Renal pelvis (tissue), 12 donors: ENCODE results near the gene ALKBH4. TPM values are rescaled to one million over a fixed set of nuclear protein-coding genes. Genes with fewer than 3 reads are reported as not detected.
"Not testable (repeated sequence)": the region's sequence is repeated elsewhere in the genome, so short reads cannot be mapped to it uniquely, and the experiment has no call there.

ENCODE experiments used
- DNase-seq: peaks from one replicate; pipeline ENCODE4 v3.0.0-alpha.2; 2013
- long read RNA-seq, 16 experiments: transcript quantifications; one replicate each; lab custom pipeline, GENCODE V29; 2026
- polyA plus RNA-seq, 3 donors: library from polyadenylated mRNA; unstranded; fragments of 120-200 nt; gene quantifications; one replicate each; pipeline ENCODE4 v1.2.1, GENCODE V29; 2013; ENCODE audit not compliant: insufficient read length in 3 of 3

Gene ALKBH4, protein sequence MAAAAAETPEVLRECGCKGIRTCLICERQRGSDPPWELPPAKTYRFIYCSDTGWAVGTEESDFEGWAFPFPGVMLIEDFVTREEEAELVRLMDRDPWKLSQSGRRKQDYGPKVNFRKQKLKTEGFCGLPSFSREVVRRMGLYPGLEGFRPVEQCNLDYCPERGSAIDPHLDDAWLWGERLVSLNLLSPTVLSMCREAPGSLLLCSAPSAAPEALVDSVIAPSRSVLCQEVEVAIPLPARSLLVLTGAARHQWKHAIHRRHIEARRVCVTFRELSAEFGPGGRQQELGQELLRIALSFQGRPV
- 10 to 100 TPM; 13.4 to 16.3 (median 14.0) TPM for polyA plus RNA-seq
- long read RNA-seq, donor 1, transcript ALKBH4-201 (3 exons, 2,105 nt) = major isoform, 8 of 9 reads
- long read RNA-seq, donor 1, partial matches to known transcripts = 0 of 9 reads
- long read RNA-seq, donor 1, other reads (novel, unspliced or antisense) = 0 of 9 reads
- long read RNA-seq, donor 2, partial matches to known transcripts = 0 of 5 reads
- long read RNA-seq, donor 2, other reads (novel, unspliced or antisense) = 0 of 5 reads
- long read RNA-seq, donor 3, partial matches to known transcripts = 0 of 1 reads
- long read RNA-seq, donor 3, other reads (novel, unspliced or antisense) = 0 of 1 reads
- long read RNA-seq, donor 4, partial matches to known transcripts = 5 of 7 reads
- long read RNA-seq, donor 4, other reads (novel, unspliced or antisense) = 0 of 7 reads
- long read RNA-seq, donor 5, partial matches to known transcripts = 0 of 2 reads
- long read RNA-seq, donor 5, other reads (novel, unspliced or antisense) = 0 of 2 reads
- long read RNA-seq, donor 6, transcript ALKBH4-201 (3 exons, 2,105 nt) = major isoform, 11 of 18 reads
- long read RNA-seq, donor 6, partial matches to known transcripts = 7 of 18 reads
- long read RNA-seq, donor 6, other reads (novel, unspliced or antisense) = 0 of 18 reads
- long read RNA-seq, donor 7, transcript ALKBH4-201 (3 exons, 2,105 nt) = major isoform, 11 of 11 reads
- long read RNA-seq, donor 7, partial matches to known transcripts = 0 of 11 reads
- long read RNA-seq, donor 7, other reads (novel, unspliced or antisense) = 0 of 11 reads
- long read RNA-seq, donor 8, partial matches to known transcripts = 0 of 5 reads
- long read RNA-seq, donor 8, other reads (novel, unspliced or antisense) = 0 of 5 reads
- long read RNA-seq, donor 9, transcript ALKBH4-201 (3 exons, 2,105 nt) = major isoform, 7 of 8 reads
- long read RNA-seq, donor 9, partial matches to known transcripts = 0 of 8 reads
- long read RNA-seq, donor 9, other reads (novel, unspliced or antisense) = 0 of 8 reads
- long read RNA-seq, donor 10, partial matches to known transcripts = 0 of 5 reads
- long read RNA-seq, donor 10, other reads (novel, unspliced or antisense) = 0 of 5 reads
- long read RNA-seq, donor 11, transcript ALKBH4-201 (3 exons, 2,105 nt) = major isoform, 7 of 9 reads
- long read RNA-seq, donor 11, partial matches to known transcripts = 0 of 9 reads
- long read RNA-seq, donor 11, other reads (novel, unspliced or antisense) = 0 of 9 reads
- long read RNA-seq, donor 12, transcript ALKBH4-201 (3 exons, 2,105 nt) = major isoform, 9 of 9 reads
- long read RNA-seq, donor 12, partial matches to known transcripts = 0 of 9 reads
- long read RNA-seq, donor 12, other reads (novel, unspliced or antisense) = 0 of 9 reads
- long read RNA-seq, donor 13, partial matches to known transcripts = 0 of 5 reads
- long read RNA-seq, donor 13, other reads (novel, unspliced or antisense) = 0 of 5 reads
- long read RNA-seq, donor 14, transcript ALKBH4-201 (3 exons, 2,105 nt) = major isoform, 12 of 15 reads
- long read RNA-seq, donor 14, partial matches to known transcripts = 0 of 15 reads
- long read RNA-seq, donor 14, other reads (novel, unspliced or antisense) = 0 of 15 reads
- long read RNA-seq, donor 15, partial matches to known transcripts = 43 of 57 reads
- long read RNA-seq, donor 15, other reads (novel, unspliced or antisense) = 10 of 57 reads
- long read RNA-seq, donor 16, transcript ALKBH4-201 (3 exons, 2,105 nt) = major isoform, 6 of 14 reads
- long read RNA-seq, donor 16, partial matches to known transcripts = 8 of 14 reads
- long read RNA-seq, donor 16, other reads (novel, unspliced or antisense) = 0 of 14 reads

DNA sequence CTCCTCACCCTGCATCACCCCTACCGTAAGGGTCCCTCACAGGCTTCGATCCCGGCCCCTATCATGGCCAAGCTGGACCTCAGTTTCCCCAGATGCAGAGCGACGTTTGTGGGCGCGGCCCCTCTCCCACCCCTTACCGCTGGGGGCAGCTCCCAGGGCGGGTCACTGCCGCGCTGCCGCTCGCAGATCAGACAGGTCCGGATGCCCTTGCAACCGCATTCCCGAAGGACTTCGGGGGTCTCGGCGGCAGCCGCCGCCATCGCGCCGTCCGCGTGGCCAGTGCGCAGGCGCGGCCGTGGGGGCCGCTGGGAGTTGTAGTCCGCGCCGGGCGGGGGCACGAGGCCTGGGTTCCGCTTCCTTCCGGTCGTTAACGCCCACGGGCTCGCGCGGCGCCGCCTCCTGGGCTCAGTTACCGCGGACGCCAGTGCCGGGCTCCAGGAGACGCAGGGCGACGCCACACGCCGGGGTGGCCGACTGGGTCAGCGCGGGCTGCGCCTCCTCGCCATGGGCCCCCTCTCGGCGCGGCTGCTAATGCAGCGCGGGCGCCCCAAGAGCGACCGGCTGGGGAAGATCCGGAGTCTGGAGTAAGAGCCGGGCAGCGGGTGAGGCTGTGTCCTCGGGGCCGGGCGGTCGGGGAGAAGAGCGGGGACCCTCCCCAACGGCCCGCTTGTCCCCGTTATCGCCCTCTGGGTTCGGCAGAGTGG lies at the start of gene ALKBH4, which contains the start of gene LRWD1:
Gene ALKBH4, minus strand, starts transcription at position 287 of the 704 bp plus-strand sequence. Its CDS starts 27 bp downstream, at position 260.
Gene LRWD1, plus strand, starts transcription at position 408 of the 704 bp plus-strand sequence. Its CDS starts 97 bp downstream, at position 505.
- DNase-seq = peak; percentile 89

DNA sequence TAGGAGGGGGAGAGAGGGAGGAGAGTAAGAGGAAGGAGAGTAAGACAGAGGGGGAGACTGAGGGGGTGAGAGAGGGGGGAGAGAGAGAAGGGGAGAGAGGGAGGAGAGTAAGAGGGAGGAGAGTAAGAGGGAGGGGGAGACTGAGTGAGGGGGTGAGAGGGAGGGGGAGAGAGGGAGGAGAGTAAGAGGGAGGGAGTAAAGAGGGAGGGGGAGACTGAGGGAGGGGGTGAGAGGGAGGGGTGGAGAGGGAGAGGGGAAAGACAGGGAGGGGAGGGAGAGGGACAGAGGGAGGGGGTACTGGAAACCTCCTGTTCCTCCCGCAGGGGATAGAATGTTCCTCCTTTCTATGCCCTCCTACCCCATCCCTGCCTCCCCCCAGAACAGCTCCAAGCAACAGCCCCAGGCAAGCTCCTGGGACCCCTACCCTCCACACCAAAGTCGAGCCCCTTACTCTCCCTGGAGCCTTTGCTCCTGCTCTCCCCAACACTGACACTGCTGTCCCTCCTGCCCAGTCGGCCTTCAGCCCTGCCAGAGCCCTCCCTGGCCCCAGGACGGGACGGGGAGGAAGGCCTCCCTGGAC lies 48.1 kb upstream of the ALKBH4 start:
- DNase-seq = peak; percentile 93

DNA sequence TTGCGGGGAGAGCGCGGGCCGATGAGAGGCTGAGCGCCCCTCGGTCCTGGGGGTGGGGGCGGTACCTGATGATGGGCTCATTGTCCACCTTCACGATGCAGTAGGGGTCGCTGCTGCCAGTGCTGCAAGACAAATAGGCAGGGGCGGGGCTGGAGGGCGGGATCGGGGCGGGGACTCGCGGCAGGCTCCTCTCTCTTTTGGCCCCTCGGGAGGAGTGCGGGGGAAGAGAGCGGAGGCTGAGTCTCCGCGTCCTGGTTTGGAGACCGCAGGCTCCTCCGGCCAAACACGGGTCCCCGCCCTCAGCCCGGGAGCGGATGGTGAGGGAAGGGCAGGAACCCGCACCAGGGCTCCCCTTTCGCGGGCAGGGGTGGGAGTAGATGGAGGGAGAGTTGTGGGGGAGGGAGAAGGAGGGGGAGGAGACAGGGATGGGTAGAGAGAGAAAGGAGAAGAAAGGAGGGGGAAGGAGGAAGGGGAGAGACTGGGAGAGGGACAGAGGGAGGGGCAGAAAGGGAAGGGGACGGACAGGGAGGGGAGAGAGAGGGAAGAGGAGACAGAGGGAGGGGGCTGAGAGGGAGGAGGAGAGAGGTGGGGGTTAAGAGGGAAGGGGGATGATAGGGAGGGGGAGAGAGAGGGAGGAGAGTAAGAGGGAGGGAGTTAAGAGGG lies 47.3 kb upstream of the ALKBH4 start:
- DNase-seq = not testable (repeated sequence)

DNA sequence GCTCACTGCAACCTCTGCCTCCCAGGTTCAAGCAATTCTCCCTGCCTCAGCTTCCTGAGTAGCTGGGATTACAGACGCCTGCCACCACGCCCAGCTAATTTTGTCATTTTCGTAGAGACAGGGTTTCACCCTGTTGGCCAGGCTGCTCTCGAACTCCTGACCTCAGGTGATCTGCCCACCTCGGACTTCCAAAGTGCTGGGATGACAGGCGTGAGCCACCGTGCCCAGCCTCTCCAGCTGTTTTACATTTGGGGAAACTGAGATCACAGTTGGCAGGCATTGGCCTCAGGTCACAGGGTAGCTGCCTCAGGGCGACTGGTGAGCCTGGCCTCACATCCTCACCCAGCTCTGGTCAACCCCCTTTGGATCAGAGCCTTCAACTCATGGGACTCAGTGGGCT lies 45.9 kb upstream of the ALKBH4 start:
- not testable (repeated sequence) for DNase-seq

DNA sequence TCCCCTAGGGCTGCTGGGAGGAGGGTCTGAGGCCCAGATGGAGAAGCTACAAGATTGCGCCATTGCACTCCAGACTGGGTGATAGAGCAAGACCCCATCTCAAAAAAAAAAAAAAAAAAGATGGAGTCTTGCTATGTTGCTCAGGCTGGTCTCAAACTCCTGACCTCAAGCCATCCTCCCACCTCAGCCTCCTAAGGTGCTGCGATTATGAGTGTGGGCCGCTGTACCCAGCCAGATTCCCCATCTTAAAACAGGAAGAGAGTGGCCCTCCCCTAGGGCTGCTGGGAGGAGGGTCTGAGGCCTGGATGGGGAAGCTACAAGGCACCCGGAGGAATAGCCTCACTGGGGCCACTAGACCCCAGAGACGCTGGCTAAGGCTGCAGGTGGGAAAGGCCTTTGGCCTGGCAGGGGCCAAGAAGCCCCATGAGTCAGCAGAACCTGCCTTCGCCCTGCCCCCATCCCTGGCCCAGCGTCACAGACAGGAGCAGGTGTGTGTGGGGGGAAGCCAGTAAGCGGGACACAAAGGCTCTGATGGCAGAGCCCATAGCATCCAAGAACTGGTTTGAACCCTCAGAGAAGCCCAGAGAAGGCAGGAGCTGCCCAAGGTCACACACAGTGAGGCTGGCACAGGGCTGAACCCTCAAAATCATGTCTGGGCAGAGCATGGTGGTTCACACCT lies 42.9 kb upstream of the ALKBH4 start:
- DNase-seq = not testable (repeated sequence)

DNA sequence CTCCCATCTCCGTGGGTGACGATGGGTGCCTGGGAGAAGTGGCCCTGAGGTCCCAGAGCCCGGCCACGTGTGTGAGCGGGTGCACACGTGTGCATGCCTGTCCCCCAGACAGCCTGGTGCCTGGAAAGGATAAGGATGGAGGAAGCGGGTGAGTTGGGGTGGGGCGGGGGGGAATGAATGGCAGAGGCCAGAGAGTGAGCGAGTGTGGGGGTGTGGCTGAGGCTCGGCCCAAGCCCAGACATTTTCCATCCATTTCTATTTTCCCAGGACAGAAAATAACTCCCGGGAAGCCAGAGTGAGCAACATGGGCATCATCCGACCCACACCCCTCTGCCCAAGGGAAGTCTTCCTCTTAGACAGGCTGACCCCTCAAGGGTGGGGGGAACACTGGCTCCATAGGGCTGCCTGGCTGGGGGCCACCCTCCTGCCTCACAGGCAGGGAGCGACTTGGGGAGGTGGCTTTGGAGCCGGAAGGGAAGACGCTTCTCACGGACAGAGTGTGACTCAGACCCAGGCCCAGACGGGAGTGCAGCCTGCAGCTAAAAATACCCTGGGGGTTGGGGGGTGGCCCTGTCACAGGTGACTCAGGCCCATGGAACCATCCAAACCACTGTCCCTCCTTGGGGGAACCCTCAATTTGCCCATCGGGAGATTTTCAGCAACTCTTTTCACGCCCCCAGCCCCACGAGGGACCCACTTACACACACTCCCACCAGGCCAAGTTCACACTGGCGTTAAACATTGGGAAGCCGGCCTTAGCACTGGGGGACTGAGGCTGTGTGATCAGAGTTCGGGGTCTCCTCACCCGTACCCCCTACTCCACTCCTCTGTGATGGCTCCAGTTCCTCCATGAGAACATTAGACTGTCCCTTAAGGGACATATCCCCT lies 40.9 kb upstream of the ALKBH4 start:
- not testable (repeated sequence) for DNase-seq

DNA sequence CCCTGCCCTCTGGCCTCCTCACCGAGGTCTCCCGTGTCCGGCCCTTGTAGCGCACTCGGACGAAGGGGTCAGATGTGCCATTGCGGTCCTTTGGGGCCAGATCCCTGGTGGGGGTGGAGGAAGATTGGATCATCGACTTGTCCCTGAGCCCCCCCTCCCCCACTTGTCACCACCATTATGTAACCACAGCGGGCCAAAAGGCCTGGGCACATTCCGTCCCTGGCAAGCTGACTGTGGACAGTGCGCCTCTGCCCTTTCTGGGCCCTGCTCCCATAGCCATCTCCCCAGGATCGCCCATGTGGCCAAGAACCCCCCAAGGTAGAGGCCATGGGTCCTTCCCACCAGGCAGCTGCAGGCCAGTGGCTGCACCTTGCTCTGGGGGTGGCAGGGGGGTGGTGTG lies 38.5 kb upstream of the ALKBH4 start:
- DNase-seq = not testable (repeated sequence)

DNA sequence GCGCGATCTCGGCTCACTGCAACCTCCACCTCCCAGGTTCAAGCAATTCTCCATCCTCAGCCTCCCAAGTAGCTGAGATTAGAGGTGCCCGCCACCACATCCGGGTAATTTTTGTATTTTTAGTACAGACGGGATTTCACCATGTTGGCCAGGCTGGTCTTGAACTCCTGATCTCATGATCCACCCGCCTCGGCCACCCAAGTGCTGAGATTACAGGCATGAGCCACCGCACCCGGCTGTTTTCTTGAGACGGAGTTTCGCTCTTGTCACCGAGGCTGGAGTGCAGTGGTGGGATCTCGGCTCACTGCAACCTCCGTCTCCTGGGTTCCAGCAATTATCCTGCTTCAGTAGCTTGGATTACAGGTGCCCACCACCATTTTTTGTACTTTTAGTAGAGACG lies 33.7 kb upstream of the ALKBH4 start:
- DNase-seq = not testable (repeated sequence)

DNA sequence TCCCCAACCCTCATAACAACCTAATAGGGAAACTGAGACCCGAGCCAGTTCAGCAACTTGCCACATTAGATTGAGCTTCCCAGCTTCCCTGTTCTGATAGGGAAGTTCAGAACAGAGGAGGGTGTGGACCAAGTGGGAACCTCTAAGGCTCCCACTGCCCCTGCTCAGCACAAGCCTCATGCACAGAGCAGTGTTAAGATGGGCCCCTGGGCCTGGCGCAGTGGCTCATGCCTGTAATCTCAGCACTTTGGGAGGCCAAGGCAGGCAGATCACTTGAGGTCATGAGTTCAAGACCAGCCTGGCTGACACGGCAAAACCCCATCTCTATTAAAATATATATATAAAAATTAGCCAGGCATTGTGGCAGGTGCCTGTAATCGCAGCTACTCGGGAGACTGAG lies 32.6 kb upstream of the ALKBH4 start:
- not testable (repeated sequence) for DNase-seq

DNA sequence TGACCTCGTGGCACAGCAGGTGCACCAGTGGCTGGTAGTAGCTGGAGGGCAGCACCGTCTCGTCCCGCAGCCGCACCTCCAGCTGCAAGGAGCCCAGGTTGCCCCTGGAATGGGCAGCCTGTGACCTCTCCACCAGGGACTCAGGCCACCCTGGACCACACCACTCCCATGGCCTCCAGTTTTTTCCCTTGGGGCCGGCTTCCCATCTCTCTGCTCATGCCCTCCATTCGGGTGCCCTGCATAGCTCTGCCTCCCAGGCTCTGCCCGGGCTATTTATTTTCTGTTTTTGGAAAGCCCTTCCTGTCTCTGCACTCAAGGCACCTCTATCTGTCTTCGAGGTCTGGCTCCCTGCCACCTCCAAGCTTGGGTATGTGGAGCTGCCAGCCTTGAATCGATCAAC lies 32.2 kb upstream of the ALKBH4 start:
- not testable (repeated sequence) for DNase-seq

DNA sequence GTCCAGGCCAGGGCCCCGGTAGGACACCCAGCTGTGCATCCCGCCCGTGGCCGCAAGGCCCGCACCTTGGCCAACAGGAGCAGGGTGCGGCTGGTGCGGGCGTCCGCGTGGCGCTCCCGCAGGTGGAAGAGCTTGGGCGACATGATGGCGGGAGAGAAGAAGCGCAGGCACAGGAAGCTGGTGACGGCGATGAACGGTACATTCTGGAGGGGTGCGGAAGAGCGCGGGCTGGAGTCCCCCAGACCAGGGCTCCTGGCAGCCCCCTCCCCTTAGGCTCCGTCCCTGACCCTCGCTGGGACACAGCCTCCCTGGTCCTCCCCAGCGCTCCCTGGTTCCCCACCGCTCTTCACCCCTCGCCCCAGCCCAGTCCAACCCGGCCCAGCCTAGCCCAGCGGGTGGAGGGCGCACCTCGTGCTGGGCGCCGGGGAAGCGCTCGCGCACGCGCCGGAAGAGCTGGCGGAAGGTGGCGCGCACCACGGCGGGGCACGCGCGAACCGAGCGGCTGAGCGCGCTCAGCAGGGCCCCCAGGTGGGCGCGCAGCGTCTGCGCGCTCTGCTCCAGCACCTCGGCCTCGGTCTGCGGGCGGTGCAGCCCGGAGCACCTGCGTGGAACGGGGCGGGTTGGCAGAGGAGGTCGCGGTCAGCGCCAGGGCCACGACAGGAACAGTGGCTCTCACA lies 29.9 kb upstream of the ALKBH4 start:
- not testable (repeated sequence) for DNase-seq

DNA sequence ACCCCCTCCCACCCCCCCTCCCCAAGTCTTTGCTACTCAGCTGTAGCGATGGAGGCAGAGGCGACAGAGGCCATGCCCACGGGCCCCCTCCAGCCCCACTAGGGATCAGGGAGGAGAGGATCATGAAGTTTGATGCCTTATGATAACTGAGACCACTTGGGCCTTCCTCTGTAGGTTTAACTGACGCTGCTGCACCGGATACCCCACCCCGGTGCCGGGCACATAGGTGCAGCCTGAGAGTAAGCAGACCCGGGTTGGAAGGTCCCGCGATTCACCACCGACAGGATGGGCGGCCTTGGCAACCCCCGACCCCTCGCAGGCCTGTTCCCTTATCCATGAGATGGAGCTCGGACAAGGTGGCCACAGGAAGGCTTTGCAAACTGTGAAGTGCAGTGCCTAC lies 29.4 kb upstream of the ALKBH4 start:
- DNase-seq = not testable (repeated sequence)

DNA sequence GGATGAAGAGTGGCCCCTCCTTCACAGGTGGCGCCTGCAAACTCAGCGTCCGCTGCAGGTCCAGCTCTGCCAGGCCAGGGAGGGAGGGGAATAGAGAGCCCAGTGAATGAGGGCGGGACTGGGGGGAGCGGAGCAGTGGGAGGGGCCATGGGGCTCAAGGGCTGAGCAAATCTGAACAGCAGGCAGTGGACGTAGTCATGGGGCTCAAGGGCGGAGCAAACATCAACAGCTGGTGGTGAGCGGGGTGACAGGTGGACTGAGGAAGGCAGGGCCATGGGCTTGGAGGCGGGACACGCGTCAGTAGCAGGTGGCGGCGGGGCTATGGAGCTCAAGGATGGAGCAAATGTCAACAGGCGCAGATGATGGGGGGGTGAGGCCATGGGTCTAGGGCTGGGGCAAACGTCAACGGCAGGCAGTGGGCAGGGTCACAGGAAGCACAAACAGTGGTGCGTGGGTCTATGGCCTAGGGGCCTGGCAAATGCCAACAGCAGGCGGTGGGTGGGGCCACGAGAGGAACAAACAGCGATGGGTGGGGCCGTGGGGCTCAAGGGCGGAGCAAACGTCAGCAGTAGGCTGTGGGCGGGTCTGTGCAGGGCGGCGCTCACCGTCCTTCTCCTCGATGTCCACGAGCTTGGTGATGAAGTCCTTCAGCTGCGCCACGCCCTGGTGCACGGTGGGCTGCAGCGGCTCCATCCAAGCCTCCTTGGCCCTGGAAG lies 28.7 kb upstream of the ALKBH4 start:
- not testable (repeated sequence) for DNase-seq

DNA sequence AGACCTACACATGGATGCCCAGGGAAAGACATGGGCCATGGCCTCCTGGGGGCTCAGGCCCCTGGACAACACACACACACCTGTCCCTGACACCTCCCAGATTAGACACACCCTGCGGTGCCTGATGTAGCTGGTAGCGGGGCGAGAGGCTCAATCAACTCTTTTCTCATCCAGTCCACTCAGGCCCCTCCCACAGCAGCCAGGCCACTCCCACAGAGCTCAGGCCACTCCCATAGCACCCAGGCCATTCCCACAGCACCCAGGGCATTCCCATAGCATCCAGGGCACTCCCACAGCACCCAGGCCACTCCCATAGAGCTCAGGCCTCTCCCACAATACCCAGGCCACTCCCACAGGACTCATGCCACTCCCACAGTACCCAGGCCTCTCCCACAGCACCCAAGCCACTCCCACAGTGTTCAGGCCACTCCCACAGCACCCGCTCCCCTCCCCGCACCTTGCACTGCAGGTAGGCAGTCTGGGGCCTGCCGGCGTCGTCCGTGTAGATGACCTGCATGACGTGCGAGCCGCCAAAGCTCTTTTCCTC lies 25.9 kb upstream of the ALKBH4 start:
- not testable (repeated sequence) for DNase-seq

DNA sequence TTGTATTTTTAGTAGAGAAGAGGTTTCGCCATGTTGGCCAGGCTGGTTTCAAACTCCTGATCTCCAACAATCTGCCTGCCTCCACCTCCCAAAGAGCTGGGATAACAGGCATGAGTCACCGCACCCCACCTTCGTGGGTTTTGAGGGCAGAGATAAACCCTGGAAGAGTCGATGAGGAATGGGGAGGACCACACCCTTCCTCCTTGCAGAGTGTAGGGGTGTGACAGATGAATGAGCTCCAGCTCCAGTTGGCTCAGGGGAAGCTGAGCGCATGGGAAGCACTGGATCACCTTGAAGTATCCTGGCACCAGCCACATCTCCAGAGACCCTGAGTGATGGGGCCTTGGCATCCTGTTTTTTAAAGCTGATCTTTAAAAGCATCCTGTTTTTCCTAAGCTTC lies 19.7 kb upstream of the ALKBH4 start:
- not testable (repeated sequence) for DNase-seq
